Fibroblast of lung (primary cell): Measurements from ENCODE around the gene MYO5B.

Source experiments
- CTCF ChIP-seq, 2 donors: IDR thresholded peaks in 1 of 2; conservative IDR thresholded peaks in 1 of 2; 1 replicate in 1 of 2; 2 replicates in 1 of 2; pipeline ENCODE4 v1.5.1; 2011 to 2012; ENCODE audit warnings: low read length in 2 of 2, control low read depth in 1 of 2, inconsistent platforms in 1 of 2, low read depth in 1 of 2, mild to moderate bottlenecking in 1 of 2
- EZH2 ChIP-seq: IDR thresholded peaks from 2 replicates; pipeline ENCODE4 v1.5.1; 2012; ENCODE audit warnings: low read length, control low read depth, mild to moderate bottlenecking; ENCODE audit errors: missing control alignments

DNA sequence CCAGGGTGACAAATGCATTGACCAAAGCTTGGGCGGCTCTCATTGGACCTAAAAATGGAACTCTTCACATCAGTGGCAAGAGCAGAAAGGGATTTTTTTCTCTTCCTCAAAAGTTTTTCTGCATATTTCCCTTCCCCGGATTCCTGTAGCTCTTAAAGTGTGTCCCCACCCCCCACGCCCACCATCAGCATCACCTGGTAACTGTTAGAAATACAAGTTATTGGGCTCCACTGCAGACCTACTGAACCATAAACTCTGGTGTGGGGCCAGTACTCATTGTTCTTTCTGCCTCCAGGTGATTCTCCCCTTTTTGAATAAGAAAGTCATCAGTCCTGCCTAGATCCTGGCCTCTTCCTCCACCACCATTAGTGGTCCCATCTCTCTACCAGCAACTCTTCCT lies 1.3 kb upstream of the MYO5B start:
- TF ChIP-seq CTCF (conservative IDR thresholded peaks at IDR 0.05 in 1 of 2, IDR thresholded peaks at IDR 0.05 in 1 of 2; ENCODE audit: low read depth in 1 of 2, low read length in 2 of 2) (no peak), EZH2 (peak; percentile 30)
